WTC11 (cell line): ENCODE measurements around the gene IL10RA. TPM values are rescaled to one million over a fixed set of nuclear protein-coding genes. Genes with fewer than 3 reads are reported as not detected.

Experiments used
- ATAC-seq: fragments of 200-7000 bp; cut with Tn5 transposase; 2 replicates; pipeline ENCODE4 v1.10.0; 2021; ENCODE audit warnings: mild to moderate bottlenecking, moderate library complexity
- CTCF ChIA-PET: fragments of 300-600 bp; sonication (Branson Sonifier 250); formaldehyde crosslinking; loops from one replicate; lab custom pipeline; 2021; ENCODE audit warnings: antibody characterized with exemption; lab: Charles Lee
- POLR2A ChIA-PET: fragments of 350-600 bp; sonication (Branson Sonifier 250); formaldehyde crosslinking; loops from one replicate; lab custom pipeline; 2021; ENCODE audit warnings: antibody characterized with exemption; lab: Charles Lee
- DNase-seq: peaks from one replicate; pipeline ENCODE4 v3.0.0; 2021; ENCODE audit warnings: low spot score
- H3K27ac Mint-ChIP-seq: 2 replicates; pipeline ENCODE4 v1.8.0; 2021; ENCODE audit warnings: mixed read lengths
- H3K27me3 Mint-ChIP-seq: 2 replicates; pipeline ENCODE4 v1.8.0; 2021; ENCODE audit warnings: low read depth, mild to moderate bottlenecking, moderate library complexity, mixed read lengths
- H3K36me3 Mint-ChIP-seq: 2 replicates; pipeline ENCODE4 v1.8.0; 2021; ENCODE audit warnings: mixed read lengths
- H3K4me1 Mint-ChIP-seq: 2 replicates; pipeline ENCODE4 v1.8.0; 2022; ENCODE audit warnings: mixed read lengths
- H3K4me3 Mint-ChIP-seq: 2 replicates; pipeline ENCODE4 v1.8.0; 2021; ENCODE audit warnings: mild to moderate bottlenecking, moderate library complexity, mixed read lengths
- H3K9me3 Mint-ChIP-seq: 2 replicates; pipeline ENCODE4 v1.8.0; 2021; ENCODE audit warnings: mixed read lengths
- AR ChIP-seq: fragments of 250-450 bp; sonication (Bioruptor Pico); IDR thresholded peaks from 2 replicates; pipeline ENCODE4 v1.9.0; 2021; ENCODE audit warnings: mild to moderate bottlenecking
- ARID4B ChIP-seq: sonication (generic); formaldehyde crosslinking; IDR thresholded peaks from 2 replicates; pipeline ENCODE4 v1.8.0; 2023; ENCODE audit warnings: missing genetic modification reagents, mild to moderate bottlenecking, borderline replicate concordance
- CBFB ChIP-seq: sonication (generic); formaldehyde crosslinking; IDR thresholded peaks from 2 replicates; pipeline ENCODE4 v1.8.1; 2022; ENCODE audit warnings: mild to moderate bottlenecking, low read depth, missing genetic modification reagents
- CREM ChIP-seq: sonication (generic); formaldehyde crosslinking; IDR thresholded peaks from 2 replicates; pipeline ENCODE4 v1.8.1; 2022; ENCODE audit warnings: mild to moderate bottlenecking, missing genetic modification reagents, moderate library complexity
- CTCF ChIP-seq: fragments of 200-600 bp; IDR thresholded peaks from 2 replicates; pipeline ENCODE4 v1.8.0; 2022; ENCODE audit warnings: antibody characterized with exemption
- E2F1 ChIP-seq: sonication (generic); formaldehyde crosslinking; IDR thresholded peaks from 2 replicates; pipeline ENCODE4 v1.8.0; 2022; ENCODE audit warnings: mild to moderate bottlenecking, missing genetic modification reagents
- ELF4 ChIP-seq: sonication (generic); formaldehyde crosslinking; IDR thresholded peaks from 2 replicates; pipeline ENCODE4 v1.8.1; 2022; ENCODE audit warnings: low read depth, mild to moderate bottlenecking, moderate library complexity, missing genetic modification reagents
- FOXK1 ChIP-seq: sonication (generic); formaldehyde crosslinking; IDR thresholded peaks from 2 replicates; pipeline ENCODE4 v1.8.0; 2022; ENCODE audit warnings: mild to moderate bottlenecking, moderate library complexity, missing genetic modification reagents
- FOXP1 ChIP-seq: sonication (generic); formaldehyde crosslinking; IDR thresholded peaks from 2 replicates; pipeline ENCODE4 v1.8.0; 2022; ENCODE audit warnings: missing genetic modification reagents, mild to moderate bottlenecking, moderate library complexity, borderline replicate concordance
- FOXP4 ChIP-seq: sonication (generic); formaldehyde crosslinking; IDR thresholded peaks from 2 replicates; pipeline ENCODE4 v1.8.0; 2022; ENCODE audit warnings: mild to moderate bottlenecking, missing genetic modification reagents
- NFATC4 ChIP-seq: fragments of 250-450 bp; sonication (Bioruptor Pico); IDR thresholded peaks from 2 replicates; pipeline ENCODE4 v1.9.0; 2021; ENCODE audit warnings: mild to moderate bottlenecking
- NFYB ChIP-seq: sonication (generic); formaldehyde crosslinking; conservative IDR thresholded peaks from 2 replicates; pipeline ENCODE4 v1.8.0; 2022; ENCODE audit warnings: low read depth, missing genetic modification reagents
- NR2C2 ChIP-seq: sonication (generic); formaldehyde crosslinking; IDR thresholded peaks from 2 replicates; pipeline ENCODE4 v1.8.0; 2022; ENCODE audit warnings: mild to moderate bottlenecking, missing genetic modification reagents
- USF1 ChIP-seq: sonication (generic); formaldehyde crosslinking; IDR thresholded peaks from 2 replicates; pipeline ENCODE4 v1.8.0; 2022; ENCODE audit warnings: mild to moderate bottlenecking, missing genetic modification reagents
- ZBTB21 ChIP-seq: sonication (generic); formaldehyde crosslinking; IDR thresholded peaks from 2 replicates; pipeline ENCODE4 v1.8.1; 2023; ENCODE audit warnings: mild to moderate bottlenecking, missing genetic modification reagents, borderline replicate concordance
- ZNF138 ChIP-seq: sonication (generic); formaldehyde crosslinking; conservative IDR thresholded peaks from 2 replicates; pipeline ENCODE4 v1.8.1; 2022; ENCODE audit warnings: mild to moderate bottlenecking, moderate library complexity, missing genetic modification reagents
- ZNF317 ChIP-seq: sonication (generic); formaldehyde crosslinking; IDR thresholded peaks from 2 replicates; pipeline ENCODE4 v1.8.1; 2023; ENCODE audit warnings: low read depth, mild to moderate bottlenecking, moderate library complexity, missing genetic modification reagents, borderline replicate concordance
- ZNF396 ChIP-seq: fragments of 250-450 bp; sonication (Bioruptor Pico); IDR thresholded peaks from 2 replicates; pipeline ENCODE4 v1.8.0; 2021; ENCODE audit warnings: mild to moderate bottlenecking, moderate library complexity, borderline replicate concordance
- ZNF671 ChIP-seq: fragments of 250-450 bp; sonication (Bioruptor Pico); IDR thresholded peaks from 2 replicates; pipeline ENCODE4 v1.8.0; 2021; ENCODE audit warnings: mild to moderate bottlenecking
- total RNA-seq: library from RNA; stranded (reverse); gene quantifications from 3 replicates; pipeline ENCODE4 v1.2.3, GENCODE V29; 2021

The IL10RA gene
- total RNA-seq, 1 experiment from 2014 or later = 0.74 TPM

GRCh38 chr11:117995472-117995871 lies 9.3 kb downstream of the IL10RA start (continued):
- TF ChIP-seq FOXK1 (no peak), ZBTB21 (CRISPR knock-in tag) (no peak), CREM (CRISPR knock-in tag) (no peak), NR2C2 (CRISPR knock-in tag) (no peak), FOXP1 (no peak), CTCF (no peak), NFYB (CRISPR knock-in tag) (no peak)

GRCh38 chr11:117996058-117996457 lies 9.9 kb downstream of the IL10RA start:
- Mint-ChIP-seq H3K9me3 (no peaks in the 10 kb centered on the region), H3K4me3 (no peak overlapping the region), H3K27me3 (no peaks in the 10 kb centered on the region), H3K4me1 (0 out of 2 replicates have a peak, but pooled peaks cover 4% of the 10 kb centered on the region), H3K27ac (no peak overlapping the region), H3K36me3 (no peaks in the 10 kb centered on the region)
- TF ChIP-seq ELF4 (CRISPR knock-in tag) = no peak
- no peak for TF ChIP-seq CBFB (CRISPR knock-in tag)
- no peak for TF ChIP-seq ZNF317 (CRISPR knock-in tag)
- no peak for ATAC-seq
- ChIA-PET POLR2A (no interaction called here), CTCF (interaction anchor here (1.1 to 1.4 kb wide), 3 partner anchors 10 to 189 kb away, joined by 3 to 4 read pairs (median 3); partner anchors contain the start of gene IL10RA)
- no peak for DNase-seq

- no peaks in the 10 kb centered on the region for H3K36me3 Mint-ChIP-seq
- TF ChIP-seq E2F1 (CRISPR knock-in tag) = no peak
- TF ChIP-seq USF1 = no peak
- TF ChIP-seq FOXP1 = no peak
- TF ChIP-seq ZNF317 (CRISPR knock-in tag) = no peak
- no peak for TF ChIP-seq ARID4B
- TF ChIP-seq FOXP4 (CRISPR knock-in tag) = no peak
- no peak for TF ChIP-seq ZNF396 (CRISPR knock-in tag)
- no peak for TF ChIP-seq ZNF138 (CRISPR knock-in tag)
- no peak for TF ChIP-seq NFATC4
- TF ChIP-seq AR = no peak
- TF ChIP-seq ZNF671 (CRISPR knock-in tag) = no peak
These were observed 11.2 kb downstream of the IL10RA start for GRCh38 chr11:117997406-117997805.

More at GRCh38 chr11:117997406-117997805, 11.2 kb downstream of the IL10RA start:
- H3K9me3 Mint-ChIP-seq = no peaks in the 10 kb centered on the region
- DNase-seq (no peak), ATAC-seq (no peak)
- peaks cover 8% of the 10 kb centered on the region for H3K4me1 Mint-ChIP-seq
- POLR2A ChIA-PET = no interaction called here
- CTCF ChIA-PET = interaction anchor here (1.1 to 1.4 kb wide), 2 partner anchors 11 to 51 kb away, joined by 3 to 4 read pairs; partner anchors contain the start of gene IL10RA
- no peaks in the 10 kb centered on the region for H3K27me3 Mint-ChIP-seq
- no peak overlapping the region for H3K4me3 Mint-ChIP-seq
- H3K27ac Mint-ChIP-seq = no peak overlapping the region
